ENCODE data around the gene PTCHD1.

The PTCHD1 gene

DNA sequence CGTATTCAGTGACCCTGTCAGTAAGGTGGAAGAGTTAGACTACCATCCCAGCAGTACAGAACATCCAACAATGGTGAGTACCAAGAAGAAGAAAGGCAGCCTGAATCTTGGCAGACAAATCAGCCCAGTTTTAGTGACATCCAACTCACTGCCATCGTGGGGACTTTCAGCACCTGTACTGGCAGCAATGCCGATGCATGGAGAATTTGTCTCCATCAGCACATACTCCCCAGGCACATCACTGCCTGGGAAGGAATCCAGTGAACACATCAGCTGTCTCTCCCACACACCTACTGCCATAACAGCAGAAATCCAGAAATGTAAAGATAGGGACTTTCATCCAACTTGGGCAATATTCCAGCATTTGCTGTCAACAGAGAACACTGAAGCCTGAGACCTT is 29.8 kb downstream of the PTCHD1 start:
- DNase-seq, result no peak

DNA sequence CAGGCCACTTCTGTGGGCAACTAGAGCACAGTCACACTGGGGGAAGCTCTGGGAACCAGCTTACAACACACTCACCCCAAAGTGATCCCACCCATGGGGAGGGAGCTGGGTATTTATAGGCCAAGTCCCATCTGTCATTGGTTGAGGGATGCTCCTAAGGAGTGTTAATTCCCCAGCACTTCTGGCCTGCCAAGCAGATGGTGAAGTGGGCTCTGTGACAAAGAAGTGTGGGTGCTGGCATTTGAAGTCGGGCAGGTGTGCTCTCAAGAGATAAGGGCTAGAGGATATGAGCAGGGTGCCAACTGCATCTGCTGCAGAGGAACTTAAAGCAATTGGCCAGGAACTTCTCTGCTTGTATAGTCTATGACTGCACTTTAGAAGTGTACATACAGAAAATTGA is 30.9 kb downstream of the PTCHD1 start:
- DNase-seq, result no peak

DNA sequence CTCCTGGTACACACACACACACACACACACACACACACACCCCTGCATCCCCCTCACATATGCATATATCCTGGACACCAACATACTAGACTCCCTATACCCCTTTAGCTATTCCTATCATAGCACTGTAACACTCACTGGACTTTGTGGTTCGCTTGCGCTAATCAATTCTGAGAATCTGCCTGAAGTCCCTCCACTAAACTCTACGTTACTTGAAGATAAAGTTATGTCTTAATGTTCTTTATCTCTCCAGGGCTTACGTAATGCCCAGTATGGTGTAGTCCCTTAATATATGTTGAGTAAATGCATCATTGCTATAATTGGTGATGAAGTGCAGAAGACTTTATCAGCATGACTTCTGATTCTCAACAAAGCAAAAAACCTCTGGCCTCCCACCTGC is 32.3 kb downstream of the PTCHD1 start:
- DNase-seq, result no peak

DNA sequence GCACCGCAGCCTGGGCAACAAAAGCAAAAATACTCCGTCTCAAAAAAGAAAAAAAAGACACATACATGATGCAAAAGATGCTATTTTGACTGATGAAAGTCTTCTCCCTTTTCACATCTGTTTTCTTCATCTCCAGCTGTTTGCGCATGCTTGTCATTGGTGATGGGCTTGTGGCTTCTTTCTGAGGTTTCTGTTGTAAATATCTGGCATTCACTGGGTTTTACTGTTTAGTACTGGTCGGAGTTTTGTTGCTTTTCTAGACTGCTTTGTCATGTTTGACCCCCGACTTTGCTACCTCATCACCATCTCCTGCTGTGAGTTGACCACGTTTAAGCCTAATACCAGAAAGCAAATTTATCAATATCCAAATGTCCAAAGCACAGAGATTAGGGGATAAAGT is 34.4 kb downstream of the PTCHD1 start:
- DNase-seq, result no peak

DNA sequence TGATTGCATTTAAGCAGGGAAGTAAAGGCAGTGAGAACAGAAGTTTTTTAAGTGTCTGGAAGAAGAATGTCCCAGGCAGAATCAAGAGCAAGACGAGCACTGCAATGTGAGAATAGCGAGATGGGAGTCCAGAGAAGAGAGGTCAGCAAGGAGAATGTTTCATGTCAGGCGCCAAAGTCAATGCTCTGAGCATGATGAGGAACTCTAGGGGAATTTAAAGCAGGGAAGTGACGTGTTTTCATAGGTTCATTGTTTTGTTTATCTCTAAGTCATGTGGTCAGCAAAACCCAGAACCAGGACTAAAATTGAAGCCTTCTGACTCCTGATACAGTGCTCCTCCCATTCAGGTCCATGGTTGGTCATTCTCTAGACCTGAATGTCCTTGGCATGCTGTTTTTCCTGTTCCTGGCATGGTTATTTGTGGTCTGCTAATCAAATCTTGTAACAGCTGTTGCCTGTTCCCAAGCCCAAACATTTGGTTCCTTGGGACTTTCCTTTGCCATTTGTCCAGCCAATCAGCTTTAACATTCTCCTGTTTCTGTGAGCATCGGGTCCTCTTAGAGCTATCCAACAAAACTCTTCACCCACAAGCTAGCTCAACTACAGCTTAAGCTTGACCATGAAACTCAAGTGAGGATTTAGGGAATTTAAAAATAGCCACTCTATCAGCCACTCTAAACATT is 37.7 kb downstream of the PTCHD1 start:
- DNase-seq, result no peak

DNA sequence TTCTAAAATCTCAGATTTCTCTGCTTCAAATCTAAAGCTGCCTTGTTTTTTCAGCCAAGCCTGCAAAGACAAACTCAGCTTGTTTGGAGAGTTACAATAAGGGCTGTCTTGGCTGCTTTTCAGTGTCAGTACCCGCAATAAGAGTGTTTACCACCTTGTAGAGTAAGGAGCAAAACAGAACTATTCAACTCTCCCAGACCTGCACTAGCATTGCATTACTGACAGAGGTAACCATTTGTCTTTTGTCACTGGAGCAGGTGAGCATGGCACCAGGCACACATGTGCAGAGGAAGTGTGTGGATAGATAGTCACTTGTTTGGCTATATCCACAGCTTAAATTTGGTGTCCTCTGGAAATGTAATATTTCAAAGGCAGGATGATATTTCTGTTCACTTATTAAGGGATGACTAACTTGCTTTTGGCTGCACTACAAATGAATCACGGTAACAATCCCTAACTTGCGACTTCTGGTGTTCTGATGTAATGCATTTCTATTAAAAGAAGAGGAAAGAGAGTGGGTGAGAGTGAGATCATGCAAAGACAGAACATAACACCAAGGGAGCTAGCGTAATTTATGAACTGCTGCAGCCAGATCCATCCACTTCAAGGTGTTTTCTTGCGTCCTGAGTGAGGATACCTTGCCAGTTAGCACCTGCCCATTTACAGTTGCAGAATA is 38.6 kb downstream of the PTCHD1 start:
- no peak for DNase-seq

DNA sequence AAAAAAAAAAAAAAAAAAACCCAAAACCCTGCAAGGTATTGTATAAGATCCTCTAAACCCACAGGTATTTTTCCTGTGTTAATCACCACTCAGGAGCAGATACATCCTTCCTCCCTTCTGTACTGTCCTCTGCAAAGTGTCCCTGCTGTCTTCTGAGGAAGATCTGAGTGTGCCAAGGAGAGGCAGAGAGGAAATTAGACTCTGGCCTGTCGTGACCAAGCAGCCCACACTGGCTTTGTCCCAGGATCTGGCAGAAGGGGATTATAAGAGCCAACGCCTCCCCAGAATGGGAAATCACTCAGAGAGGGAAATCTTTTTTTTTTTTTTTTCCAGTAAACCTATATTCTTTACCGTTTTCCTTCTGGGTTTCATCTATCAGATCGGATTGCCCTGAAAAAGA is 39.6 kb downstream of the PTCHD1 start:
- DNase-seq, result no peak

DNA sequence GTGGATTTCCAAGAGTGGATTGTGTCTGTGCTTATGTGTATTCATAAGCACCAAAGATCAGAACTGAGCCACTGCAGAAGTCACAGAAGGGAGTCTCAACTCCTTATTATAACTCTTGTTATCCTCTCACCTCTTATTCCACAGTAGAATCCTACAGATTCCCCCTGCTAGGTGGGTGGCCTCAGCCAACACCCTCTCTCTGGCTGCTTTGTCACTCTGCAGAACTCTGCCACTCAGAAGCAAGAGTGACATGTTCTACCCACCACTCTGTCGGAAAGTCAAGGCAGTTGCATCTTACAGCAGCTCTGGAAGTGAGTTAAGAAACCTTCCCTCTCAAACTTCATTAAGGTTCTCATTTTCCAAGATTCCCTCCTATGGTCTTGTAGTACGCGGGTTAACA is 41.9 kb downstream of the PTCHD1 start:
- DNase-seq, result no peak

DNA sequence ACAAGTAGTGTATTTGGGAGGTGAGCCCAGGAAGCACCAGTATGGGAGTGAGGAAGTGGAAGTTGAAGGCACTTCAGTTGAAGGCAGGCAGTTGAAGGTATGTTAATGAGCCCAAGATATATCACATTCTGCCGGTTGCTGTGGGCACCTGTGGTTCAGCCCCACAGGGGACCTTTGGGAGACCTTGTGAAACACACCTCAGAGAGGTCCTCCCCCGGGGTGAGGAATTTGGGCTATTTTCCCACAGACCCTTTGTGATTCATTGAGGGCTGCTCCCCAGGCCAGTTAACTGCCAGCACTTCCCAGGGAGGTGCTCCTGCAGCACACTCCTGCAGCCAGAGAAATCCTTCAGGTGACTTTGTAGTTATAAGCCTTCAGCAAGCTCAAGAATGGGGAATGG is 45.9 kb downstream of the PTCHD1 start:
- no peak for DNase-seq

DNA sequence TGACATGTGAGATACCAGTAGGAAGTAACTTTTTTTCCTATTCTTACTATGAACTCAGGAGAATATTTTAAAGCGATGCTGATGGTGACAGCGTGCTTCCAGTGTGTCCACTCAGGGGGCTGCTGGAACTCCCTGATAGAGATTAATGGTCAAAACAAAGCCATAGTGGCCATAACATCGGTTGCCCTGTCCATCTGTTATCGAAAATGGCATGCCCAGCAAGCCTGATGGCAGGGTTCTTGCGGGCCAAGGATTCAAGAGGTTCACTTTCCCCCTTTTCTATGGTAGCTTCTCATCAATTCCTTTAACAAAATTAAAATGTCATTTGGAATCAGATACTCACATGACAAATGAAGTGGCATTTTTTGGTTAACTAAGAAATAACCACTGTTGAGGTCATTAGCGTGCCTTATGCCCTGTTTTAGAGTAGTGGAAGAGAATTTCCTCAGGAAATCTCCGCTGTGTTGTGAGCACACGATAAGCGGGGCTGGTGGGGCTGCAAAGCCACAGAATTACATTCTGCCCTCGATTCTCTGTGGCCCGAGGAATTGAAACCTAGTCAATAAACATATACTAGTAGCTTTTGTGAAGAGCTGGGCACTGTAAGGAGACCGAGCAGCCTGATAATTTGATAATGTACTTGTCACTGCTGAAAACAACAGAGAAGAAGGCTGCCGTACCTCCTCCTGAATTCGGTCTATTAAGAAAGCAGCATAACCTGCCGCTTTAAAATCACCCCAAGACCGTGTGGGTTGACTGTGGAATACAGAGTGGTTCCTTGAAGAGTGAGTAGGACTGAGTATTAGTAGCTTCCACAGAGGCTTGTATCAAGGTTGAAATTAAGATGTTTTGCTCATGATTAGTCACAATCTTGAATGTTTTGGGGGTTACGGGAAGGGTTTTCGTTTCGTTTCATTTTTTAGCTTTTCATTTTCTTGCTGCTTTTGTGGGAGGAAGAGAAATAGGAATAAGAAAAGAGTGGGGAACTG is 46.7 kb downstream of the PTCHD1 start:
- DNase-seq, result no peak

DNA sequence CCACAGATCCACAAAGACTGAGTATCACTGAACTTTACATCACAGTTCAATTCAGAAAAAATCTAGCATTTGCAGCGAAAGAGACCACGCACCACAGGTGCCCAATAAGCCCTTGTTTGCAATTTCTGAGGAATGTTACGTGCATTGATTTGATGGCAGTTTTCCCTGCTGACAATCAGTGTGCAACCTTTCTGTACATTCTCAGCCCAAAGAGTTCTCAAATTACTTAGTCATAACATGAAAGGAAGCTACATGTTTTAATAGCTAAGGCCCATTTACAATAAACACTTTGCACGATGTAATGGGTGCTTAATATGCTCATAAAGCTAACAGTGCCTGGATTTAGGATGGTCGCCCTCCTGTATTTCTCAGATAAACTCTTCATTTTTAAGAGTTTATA is 47.9 kb downstream of the PTCHD1 start:
- no peak for DNase-seq

DNA sequence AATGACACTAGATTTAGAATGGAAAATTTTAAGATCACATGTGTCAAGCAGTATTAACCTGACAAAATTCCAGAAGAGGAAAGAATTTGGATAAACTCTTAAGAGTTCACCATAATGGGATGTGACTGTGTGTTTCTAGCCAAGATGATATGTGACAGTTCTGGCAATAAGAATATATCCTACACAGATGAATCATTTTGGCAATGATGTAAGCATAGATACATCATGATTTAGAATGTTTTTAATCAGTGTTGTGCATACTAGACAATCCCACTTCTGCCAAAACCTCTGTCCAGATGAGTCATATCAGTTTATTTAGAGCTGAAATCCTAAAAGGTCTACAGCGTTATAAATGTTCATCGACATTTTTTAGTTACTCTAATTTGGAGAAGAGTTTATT is 48.8 kb downstream of the PTCHD1 start:
- no peak for DNase-seq

DNA sequence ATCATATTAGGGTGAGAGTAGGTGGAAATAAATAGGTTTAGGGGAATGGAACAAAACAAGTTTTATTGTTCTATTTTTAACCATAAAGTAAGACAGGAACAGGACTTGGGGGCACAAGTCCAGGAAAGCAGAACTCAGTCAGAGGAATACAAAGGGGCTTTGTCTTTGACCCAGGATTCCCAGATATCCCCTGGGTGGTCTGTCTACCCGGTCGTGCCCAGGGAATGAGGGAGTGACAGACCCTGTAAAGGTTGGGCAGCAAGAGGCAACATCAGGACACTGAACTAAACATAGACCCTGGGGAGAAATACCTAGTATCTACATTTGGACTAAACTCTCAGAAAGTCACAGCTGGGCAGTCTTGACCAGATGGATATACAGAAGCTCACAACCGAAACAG is 50.6 kb downstream of the PTCHD1 start:
- no peak for DNase-seq

DNA sequence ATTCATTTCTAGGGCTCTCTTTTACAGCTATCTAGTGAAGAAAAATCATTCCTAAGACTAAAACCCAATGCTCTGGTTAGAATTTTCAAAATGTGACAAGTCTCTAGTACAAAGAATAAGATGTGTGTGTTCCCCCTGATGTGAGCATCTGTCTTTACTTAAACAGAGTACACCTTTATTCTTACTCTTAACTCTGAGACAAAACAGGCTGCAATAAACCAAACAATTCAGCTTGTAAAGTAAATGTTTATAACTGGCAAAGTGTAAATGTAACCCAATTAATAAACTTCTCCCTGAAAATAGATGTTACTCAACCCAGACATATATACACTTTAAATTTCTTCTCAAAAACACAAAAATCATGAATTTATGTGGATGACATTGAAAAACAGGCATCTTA is 51.6 kb downstream of the PTCHD1 start:
- DNase-seq, result no peak

DNA sequence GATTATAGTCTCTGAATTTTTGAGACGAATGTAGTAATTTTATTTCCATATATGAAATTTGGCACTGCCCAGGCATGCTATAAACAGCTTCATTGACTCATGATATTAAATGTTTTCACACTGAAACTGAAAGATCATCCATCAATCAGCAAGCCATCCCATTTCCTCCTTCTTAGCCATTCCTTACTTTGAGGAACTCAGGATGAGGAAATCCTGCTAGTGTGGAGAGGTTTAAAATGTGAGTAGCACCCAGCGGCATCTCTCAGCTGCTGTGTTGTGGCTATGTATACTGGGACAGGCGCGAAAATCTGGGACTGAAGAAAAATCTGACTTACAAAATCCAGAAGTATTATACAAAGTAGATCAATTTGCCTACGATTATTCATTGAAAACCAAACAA is 52.1 kb downstream of the PTCHD1 start:
- DNase-seq, result no peak

DNA sequence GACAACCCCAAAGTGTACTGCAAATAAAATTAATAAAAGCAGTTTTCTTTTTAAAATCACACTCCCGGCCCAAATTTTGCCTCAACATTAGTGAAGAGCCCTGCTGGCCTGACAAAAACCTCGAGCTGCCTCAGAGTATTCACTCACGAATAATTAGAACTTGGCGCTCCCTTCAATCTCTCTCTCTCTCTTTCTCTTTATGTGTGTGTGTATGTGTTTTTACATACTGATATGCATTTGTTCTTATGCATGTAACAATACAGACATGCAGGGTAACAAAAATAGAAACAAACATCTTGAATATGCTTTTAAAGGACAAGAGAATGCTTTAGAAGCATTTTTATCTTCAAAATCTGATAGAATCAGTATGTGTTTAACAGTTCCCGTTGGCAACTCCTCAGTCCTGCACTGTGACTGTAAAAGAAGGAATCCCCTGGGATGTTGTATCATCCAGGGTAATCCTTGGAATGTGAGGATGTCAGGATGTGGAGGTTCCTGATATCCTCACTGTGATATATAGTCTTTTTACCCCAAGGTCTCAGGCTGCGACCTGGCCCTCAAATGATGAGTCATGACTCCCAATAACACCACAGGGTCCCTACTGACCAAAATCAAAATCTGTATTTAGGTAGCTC is 53.0 kb downstream of the PTCHD1 start:
- DNase-seq, result no peak

DNA sequence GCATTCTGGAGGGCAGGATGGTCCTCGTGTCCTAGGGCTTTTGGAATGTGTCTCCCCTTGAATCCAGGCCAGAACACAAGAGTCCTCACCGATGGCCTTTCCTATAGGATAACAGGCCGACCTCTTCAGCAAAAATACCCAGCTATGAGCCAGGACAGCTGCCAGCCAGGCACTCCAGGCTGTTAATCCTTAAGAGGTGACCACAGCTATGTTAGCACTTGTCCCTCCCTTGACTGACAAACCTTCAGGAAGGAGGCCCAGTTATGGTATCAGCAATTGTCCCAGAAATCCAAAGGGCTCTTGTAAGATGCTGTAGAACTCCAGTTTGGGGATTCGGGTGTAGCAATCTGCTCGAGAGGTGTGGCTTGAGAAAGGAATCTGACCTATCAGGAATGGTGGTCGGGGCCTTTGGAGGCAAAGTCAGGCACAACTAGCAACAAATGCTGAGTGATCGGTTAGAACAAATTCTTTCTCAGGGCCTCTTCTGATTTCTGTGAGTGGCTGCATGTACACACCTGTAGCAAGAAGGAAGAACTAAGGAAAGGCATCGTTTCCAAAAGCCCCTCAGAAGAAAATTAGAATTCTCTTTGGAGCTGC is 54.6 kb downstream of the PTCHD1 start:
- no peak for DNase-seq

DNA sequence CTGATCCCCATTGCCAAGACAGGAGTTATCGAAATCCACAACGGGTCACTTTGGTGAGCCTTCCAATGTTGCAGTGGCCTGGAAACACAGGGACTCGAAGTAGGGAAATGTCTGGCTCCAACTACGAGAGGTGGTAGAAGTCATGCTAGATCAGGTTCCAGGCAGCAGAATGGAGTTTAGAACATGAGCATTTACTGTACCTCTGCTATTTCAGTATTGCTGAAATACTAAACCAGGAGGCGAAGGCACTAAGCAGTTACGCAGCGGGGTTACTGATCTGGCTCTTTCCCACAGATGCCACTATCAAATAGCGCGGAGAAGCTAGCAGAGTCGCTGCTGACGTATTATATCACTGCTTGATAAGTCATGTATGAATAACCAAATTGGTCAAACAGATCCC is 56.3 kb downstream of the PTCHD1 start:
- DNase-seq, result no peak

DNA sequence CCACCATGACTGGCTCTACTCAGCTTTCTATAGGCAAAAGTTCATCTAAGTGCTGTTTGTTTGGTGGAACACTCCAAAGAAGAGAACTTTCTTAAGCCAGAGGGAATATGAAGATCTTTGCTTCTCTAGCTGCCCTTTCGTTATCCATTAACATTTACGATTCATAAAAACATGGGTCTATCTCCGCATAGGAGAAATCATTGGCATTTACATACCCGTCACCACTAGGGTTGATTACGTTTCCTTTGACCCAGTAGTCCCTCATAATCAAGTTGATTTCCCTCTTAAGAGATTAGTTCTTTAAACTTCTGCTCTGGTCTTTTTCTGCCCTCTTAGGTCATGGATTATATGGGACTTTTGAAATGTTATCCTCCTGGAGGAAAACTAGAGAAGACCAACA is 57.5 kb downstream of the PTCHD1 start:
- DNase-seq, result no peak

DNA sequence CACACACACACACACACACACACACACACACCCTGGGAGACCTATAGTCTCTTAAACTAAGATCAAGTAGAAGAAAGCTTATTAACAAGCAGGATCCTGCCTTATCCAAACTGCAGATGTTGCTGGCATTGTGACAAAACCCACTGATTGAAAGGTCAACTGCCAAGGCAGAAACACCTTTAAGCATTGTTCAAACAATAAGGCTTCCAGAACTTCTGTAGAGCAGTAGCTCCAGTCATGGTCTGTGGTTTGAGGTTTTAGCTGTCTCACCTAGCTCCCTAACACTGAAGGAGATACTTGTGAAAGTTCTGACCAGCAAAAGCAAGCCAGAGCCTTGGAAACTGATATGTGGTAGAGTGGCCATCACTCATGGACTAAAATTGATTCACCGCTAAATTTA is 59.8 kb downstream of the PTCHD1 start:
- no peak for DNase-seq

DNA sequence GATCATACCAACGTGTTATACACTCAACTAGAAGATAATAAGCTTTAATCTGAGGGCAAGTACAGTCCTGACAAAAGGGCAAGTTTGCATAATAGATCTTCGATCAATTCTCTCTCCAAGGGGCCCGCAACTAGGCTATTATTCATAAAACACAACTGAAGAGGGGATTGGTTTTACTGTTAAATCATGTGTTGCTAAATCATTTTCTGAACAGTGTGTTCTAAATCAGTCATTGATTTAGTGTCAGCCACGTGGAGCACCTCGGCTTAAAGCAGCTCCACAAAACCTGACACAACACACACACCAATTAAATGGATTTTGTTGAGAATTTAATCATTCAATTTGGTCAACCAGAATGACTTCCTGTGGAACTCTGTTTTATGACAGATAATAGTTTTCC is 61.6 kb downstream of the PTCHD1 start:
- no peak for DNase-seq

DNA sequence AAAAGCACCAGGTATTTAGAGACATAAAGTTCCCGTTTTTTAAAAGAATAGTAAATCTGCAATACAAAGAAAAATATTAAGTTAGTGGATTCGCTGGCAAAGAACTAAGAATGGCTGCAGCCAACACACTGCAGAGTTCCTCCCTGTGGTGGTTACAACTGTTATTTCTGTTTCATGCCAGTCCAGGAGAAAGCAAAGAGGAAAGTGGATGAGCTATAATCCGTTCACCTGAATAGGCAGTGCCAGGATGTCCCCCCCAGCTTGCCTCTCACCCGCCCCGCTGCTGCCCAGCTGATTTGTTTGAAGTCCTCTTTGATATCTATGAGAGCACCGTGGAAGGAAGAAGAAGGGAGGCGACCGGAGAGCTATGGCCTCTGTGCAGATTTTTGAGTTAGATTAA is 63.9 kb downstream of the PTCHD1 start:
- DNase-seq, result no peak

DNA sequence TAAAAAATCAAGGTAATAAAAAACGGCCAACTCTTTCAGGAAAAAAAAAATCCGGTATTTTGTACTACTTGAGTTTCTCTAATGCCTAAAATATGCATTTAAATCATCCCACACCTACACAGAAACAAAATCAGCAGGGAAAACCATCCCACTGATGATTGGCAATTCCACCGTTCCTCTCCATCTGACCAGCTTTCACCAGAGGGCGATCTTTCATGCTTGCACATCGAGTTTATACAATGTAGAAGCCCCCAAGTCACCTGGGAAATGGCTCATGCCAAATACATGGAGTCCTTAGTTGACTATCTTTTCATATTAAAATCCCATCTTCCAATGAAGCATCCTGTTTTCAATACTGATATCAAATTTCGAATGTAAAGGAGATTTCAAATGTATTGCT is 69.2 kb downstream of the PTCHD1 start:
- DNase-seq, result no peak
